CD4-positive, alpha-beta T cell treated with Interleukin-17A for 4 hours (primary cell): Measurements from ENCODE around the gene NASP.
A peak's percentile ranks its signal among the peaks of the same experiment; 100 is the strongest.
"Not testable (repeated sequence)": the region's sequence is repeated elsewhere in the genome, so short reads cannot be mapped to it uniquely, and the experiment has no call there.

Experiments
- DNase-seq: peaks from one replicate; pipeline ENCODE4 v3.0.0-alpha.2; 2020; ENCODE audit warnings: mixed read lengths

Gene NASP

GRCh38 chr1:45573231-45573804, 10.5 kb upstream of the NASP start:
- DNase-seq = no peak

GRCh38 chr1:45574105-45574626, 9.7 kb upstream of the NASP start:
- no peak for DNase-seq

GRCh38 chr1:45583264-45583665, 576 bp upstream of the NASP start:
- peak; percentile 97 for DNase-seq

GRCh38 chr1:45584351-45585109, 689 bp downstream of the NASP start:
- DNase-seq = peak; percentile 98

GRCh38 chr1:45585110-45585426, 1.2 kb downstream of the NASP start:
- DNase-seq = no peak

GRCh38 chr1:45585496-45586075, 1.7 kb downstream of the NASP start:
- no peak for DNase-seq

- DNase-seq = no peak
Measured at GRCh38 chr1:45586769-45587168, 2.9 kb downstream of the NASP start.

GRCh38 chr1:45589861-45590260, 6.0 kb downstream of the NASP start:
- no peak for DNase-seq

- DNase-seq = no peak
Measured at GRCh38 chr1:45594412-45594811, 10.6 kb downstream of the NASP start.

GRCh38 chr1:45596765-45597164, 12.9 kb downstream of the NASP start:
- not testable (repeated sequence) for DNase-seq

- DNase-seq = no peak
Measured at GRCh38 chr1:45604239-45604638, 20.4 kb downstream of the NASP start.

GRCh38 chr1:45607404-45608074, 23.7 kb downstream of the NASP start:
- DNase-seq = no peak

GRCh38 chr1:45608175-45609156, 24.6 kb downstream of the NASP start:
- no peak for DNase-seq

- no peak for DNase-seq
Measured at GRCh38 chr1:45610589-45611226, 26.9 kb downstream of the NASP start.

- DNase-seq = no peak
Measured at GRCh38 chr1:45612941-45613579, 29.2 kb downstream of the NASP start.

- no peak for DNase-seq
Measured at GRCh38 chr1:45615885-45616284, 32.0 kb downstream of the NASP start.

- no peak for DNase-seq
Measured at GRCh38 chr1:45617618-45618017, 33.8 kb downstream of the NASP start.

GRCh38 chr1:45619149-45619921, 35.5 kb downstream of the NASP start:
- DNase-seq = no peak

- no peak for DNase-seq
Measured at GRCh38 chr1:45620588-45621500, 37.0 kb downstream of the NASP start.

GRCh38 chr1:45621501-45621836, 37.6 kb downstream of the NASP start:
- no peak for DNase-seq
